C4-2B (cell line): ENCODE data around the gene PER2.

Experiments
- H3K27ac ChIP-seq: fragments of 450-650 bp; 2 replicates; pipeline ENCODE4 v1.5.1; 2017
- CTCF ChIP-seq: fragments of 450-650 bp; conservative IDR thresholded peaks from 2 replicates; pipeline ENCODE4 v1.5.1; 2017; ENCODE audit warnings: mild to moderate bottlenecking
- ZFX ChIP-seq: fragments of 450-650 bp; IDR thresholded peaks from 2 replicates; pipeline ENCODE4 v1.6.1; 2017

The PER2 gene

GRCh38 chr2:238255636-238256035 lies 32.8 kb downstream of the PER2 start:
- H3K27ac ChIP-seq: no peak overlapping the region
- TF ChIP-seq CTCF (no peak), ZFX (no peak)

DNA sequence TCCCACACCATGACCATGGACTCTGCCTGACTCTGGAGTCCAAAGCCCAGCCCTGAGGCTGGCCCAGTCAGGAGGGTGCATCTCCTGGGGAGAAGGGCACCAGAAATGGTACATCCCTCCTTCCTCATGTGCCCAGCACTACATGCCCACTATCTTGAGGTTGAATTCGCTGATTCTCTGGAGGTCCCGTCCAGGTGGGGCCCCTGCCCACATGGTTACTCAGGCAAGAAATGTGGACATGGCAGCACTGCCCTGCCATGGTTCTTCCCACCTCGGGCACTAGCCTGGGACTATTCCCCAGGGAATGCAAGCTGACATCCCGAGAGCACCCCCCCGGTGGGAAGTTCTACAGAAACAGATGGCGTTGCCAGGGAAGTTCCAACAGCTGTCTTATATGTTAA lies 33.3 kb downstream of the PER2 start:
- no peak for TF ChIP-seq ZFX
- no peak for TF ChIP-seq CTCF
- H3K27ac ChIP-seq: no peak overlapping the region

- H3K27ac ChIP-seq: no peak overlapping the region
- TF ChIP-seq ZFX (no peak), CTCF (no peak)
Measured at GRCh38 chr2:238254095-238254723, 34.2 kb downstream of the PER2 start.

DNA sequence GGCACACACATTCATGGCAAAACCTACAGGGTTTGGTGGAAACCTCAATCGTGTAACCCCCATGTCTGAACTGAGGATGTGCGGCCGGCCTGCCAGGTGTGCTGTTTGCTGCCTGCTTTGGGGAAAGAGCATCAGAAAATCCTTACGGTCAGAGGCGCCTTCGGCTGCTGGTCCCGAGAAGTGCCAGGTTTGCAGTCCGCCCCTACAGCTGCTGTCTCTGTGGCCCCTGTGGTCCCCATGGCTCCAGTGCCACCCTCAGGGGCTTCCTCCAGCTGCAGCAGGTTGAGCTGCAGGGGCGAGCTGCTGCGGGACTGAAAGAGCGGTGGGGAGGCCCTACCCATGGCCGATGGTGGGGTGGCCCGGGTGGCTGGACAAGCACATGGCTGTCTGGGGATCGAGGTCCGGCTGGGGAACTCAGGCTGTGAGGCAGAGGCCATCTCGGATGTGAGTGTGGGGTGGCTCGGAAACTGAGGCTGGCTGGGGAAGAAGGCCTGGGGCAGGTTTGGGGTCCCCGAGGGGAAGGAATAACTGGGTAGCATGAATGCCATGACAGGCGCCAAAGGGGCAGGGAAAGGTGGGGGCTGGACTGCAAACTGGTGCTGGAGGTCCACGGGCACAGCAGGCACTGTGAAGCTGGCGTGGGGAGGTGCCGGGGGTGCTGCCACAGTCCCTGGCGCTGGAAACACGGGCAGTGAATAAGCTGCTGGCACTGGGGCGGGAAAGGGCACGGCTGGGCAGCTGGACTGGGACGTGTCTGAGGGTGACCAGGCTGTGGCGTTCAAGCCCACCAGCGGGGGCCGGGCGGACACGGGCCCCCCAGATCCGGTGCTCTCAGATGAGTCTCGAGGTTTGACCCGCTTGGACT lies 35.4 kb downstream of the PER2 start:
- TF ChIP-seq CTCF (no peak), ZFX (no peak)
- H3K27ac ChIP-seq: no peak overlapping the region

DNA sequence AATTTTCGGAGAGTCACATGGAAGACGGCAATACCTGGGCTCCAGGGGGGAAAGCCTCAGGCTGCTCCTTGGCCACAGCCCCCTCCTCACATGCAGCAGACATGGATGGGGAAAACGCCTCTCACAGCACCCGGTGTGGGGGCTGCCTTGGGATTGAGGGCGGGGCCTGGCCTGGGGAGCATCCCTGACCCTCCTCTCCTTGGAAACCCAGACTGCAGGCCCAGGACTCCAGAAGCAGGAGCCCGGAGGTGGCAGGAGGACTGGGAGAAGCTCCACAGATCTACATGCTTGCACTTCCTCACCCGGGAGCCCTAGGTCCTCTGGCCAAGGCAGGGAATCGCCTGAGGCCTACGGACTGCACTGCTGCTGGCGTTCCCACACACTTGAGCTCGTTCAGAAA lies 36.4 kb downstream of the PER2 start:
- TF ChIP-seq CTCF: no peak
- no peak overlapping the region for H3K27ac ChIP-seq

DNA sequence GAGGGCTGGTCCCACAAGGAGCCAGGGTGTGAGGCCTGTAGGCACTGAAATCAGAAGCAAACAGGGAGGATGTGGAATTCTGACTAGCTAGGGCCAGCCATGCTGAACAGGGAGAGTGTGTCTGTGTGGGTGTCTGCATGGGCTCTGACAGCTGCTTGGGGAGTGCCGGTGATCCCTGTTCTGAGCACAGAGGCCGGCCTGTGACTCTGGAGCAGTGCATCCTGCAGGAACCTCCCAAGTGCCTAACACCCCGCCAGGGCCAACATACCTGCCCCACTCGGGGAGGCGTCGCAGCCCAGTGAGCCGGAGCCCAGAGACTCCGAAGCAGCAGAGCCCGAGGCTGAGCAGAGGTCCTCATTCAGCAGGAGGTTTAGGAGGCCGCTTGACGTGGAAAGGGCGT lies 37.1 kb downstream of the PER2 start:
- H3K27ac ChIP-seq: no peak overlapping the region
- TF ChIP-seq CTCF: no peak
- no peak for TF ChIP-seq ZFX

DNA sequence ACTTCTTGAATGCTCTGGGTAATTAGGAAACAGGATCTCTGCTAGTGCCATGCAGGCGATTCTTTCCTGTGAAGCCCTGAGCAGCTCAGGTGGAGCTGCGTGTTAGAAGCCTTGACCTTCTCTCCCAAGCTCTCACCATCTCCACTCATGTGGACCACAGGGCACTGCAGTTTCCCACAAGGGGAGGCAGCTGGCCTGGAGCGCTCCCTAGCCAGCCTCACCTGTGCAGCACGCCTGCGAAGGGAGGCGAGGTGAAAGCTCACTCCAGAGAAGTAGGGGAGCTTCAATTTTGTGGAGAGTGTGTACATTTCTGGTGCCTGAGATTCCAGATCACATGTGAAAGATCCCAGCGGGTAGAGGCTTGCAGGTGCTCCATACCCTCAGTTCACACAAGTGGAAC lies 37.5 kb downstream of the PER2 start:
- TF ChIP-seq CTCF (no peak), ZFX (no peak)
- H3K27ac ChIP-seq: no peak overlapping the region
